Ascending aorta (tissue), 2 donors: ENCODE results near the gene RTL10. TPM values are rescaled to one million over a fixed set of nuclear protein-coding genes. Genes with fewer than 3 reads are reported as not detected.

Experiments used
- DNase-seq, 2 donors: peaks; one replicate each; pipeline ENCODE4 v3.0.0-alpha.2; 2019; ENCODE audit warnings: low spot score in 2 of 2
- H3K27ac ChIP-seq, 2 donors: fragments of 200-600 bp; sonication (generic); one replicate each; pipeline ENCODE4 v1.5.1; 2016 to 2017; ENCODE audit warnings: mild to moderate bottlenecking in 1 of 2
- H3K27me3 ChIP-seq: fragments of 200-600 bp; sonication (generic); one replicate; pipeline ENCODE4 v1.5.1; 2017
- H3K36me3 ChIP-seq, 2 donors: fragments of 200-600 bp; sonication (generic); one replicate each; pipeline ENCODE4 v1.5.1; 2016
- H3K4me1 ChIP-seq, 2 donors: fragments of 200-600 bp; sonication (generic); one replicate each; pipeline ENCODE4 v1.5.1; 2016 to 2017; ENCODE audit warnings: mild to moderate bottlenecking in 1 of 2
- H3K4me3 ChIP-seq, 2 donors: fragments of 200-600 bp; sonication (generic); one replicate each; pipeline ENCODE4 v1.5.1; 2016 to 2017; ENCODE audit warnings: mild to moderate bottlenecking in 1 of 2
- H3K9me3 ChIP-seq, 2 donors: fragments of 200-600 bp; sonication (generic); one replicate each; pipeline ENCODE4 v1.5.1; 2016
- intact Hi-C: fragments of 100-400 bp; cut with DNase I; formaldehyde crosslinking; loops from one replicate; pipeline ENCODE4 v1.15.1; 2023
- total RNA-seq: library from RNA; depleted of rRNA; stranded (reverse); fragments of >200 nt; gene quantifications from one replicate; pipeline ENCODE4 v1.1.0, GENCODE V29; 2016
- TF ChIP-seq, protein P1 (sequence below), 3 experiments: fragments of 200-600 bp in 2 of 3; fragments of 450-650 bp in 1 of 3; sonication (generic) in 2 of 3; IDR thresholded peaks; one replicate each; pipeline ENCODE4 v1.5.1; 2016 to 2019; ENCODE audit warnings: antibody characterized with exemption in 3 of 3, mild to moderate bottlenecking in 1 of 3, moderate library complexity in 1 of 3

RTL10 gene
- total RNA-seq, 1 donor from 2014 or later: 8.8 TPM

DNA sequence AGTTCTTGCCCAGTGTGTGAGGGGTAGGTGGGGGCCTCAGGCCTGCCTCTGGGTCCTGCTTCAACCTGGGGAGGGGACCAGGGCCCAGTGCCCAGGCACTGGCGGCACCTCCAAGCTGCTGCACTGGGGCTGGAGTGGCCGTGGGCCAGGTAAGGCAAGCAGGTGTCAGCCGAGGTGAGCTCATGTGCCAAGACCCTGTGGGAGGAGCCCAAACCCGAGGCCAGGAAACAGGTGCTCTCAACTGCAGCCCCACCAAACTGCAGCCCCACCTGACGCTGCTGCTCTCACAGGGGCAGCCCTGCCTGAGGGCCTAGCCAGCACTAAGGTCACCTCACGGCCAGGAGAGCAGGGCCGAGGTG, 18.1 kb upstream of the RTL10 start:
- H3K4me3 ChIP-seq: no peak overlapping the region
- intact Hi-C loops: no loop called here
- peaks cover 0 to 5% of the 10 kb centered on the region in 2 donors for H3K36me3 ChIP-seq
- peaks cover 16 to 20% of the 10 kb centered on the region in 2 donors for H3K4me1 ChIP-seq
- no peaks in the 10 kb centered on the region for H3K27me3 ChIP-seq
- no peaks in the 10 kb centered on the region for H3K9me3 ChIP-seq
- no peak overlapping the region for H3K27ac ChIP-seq
- TF ChIP-seq, protein P1, sequence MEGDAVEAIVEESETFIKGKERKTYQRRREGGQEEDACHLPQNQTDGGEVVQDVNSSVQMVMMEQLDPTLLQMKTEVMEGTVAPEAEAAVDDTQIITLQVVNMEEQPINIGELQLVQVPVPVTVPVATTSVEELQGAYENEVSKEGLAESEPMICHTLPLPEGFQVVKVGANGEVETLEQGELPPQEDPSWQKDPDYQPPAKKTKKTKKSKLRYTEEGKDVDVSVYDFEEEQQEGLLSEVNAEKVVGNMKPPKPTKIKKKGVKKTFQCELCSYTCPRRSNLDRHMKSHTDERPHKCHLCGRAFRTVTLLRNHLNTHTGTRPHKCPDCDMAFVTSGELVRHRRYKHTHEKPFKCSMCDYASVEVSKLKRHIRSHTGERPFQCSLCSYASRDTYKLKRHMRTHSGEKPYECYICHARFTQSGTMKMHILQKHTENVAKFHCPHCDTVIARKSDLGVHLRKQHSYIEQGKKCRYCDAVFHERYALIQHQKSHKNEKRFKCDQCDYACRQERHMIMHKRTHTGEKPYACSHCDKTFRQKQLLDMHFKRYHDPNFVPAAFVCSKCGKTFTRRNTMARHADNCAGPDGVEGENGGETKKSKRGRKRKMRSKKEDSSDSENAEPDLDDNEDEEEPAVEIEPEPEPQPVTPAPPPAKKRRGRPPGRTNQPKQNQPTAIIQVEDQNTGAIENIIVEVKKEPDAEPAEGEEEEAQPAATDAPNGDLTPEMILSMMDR (IDR thresholded peaks at IDR 0.05): no peak
- DNase-seq: peak in 1 of 2 donors; percentile 2

DNA sequence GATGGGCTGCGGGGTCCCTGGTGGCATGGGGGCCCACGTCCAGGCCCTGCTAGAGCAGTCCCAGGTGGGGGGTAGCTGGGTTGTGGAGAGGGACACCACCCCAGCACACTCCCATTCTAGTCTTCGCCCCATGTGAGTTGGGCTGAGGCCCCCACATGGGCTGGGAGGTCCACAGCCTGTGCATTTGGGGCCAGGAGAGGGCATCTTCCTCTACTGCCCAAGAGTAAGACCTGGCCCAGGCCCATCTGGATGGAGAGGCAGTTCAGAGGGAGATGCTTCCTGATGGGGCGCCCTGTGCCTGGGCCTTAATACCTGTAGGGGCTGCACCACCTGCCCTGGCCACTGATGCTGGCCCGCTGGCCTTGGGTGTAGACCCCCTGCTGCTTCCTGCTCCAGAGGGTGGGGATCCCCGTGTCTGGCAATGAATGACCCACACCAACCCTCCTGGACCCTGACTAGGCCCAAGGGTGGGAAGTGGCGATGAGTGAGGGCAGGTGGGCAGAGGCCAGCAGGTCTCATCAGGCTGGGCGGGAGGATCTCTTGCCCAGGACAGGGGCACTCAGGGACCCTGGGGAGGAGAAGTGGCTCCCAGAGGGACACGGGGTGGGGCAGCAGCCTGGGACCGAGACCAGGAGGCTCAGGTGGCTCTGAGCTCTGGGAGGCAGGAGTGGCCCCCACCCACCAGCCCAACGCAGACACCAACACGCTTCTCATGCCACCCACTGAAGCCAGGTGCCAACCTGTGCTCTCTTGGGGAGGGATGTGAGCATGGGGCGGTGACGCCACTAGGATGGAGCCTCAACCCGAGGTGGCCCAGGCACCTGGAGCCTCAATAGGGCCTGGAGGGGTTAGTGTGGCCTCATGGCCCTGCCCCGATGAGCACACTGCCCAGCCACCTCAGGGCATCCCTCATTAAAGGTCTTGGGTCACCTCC, 17.4 kb upstream of the RTL10 start:
- Histone ChIP-seq H3K4me3 (no peak overlapping the region), H3K27me3 (no peaks in the 10 kb centered on the region), H3K4me1 (peaks cover 16 to 20% of the 10 kb centered on the region in 2 donors), H3K27ac (no peak overlapping the region), H3K36me3 (peaks cover 0 to 5% of the 10 kb centered on the region in 2 donors), H3K9me3 (no peaks in the 10 kb centered on the region)
- TF ChIP-seq, protein P1 (IDR thresholded peaks at IDR 0.05): no peak
- intact Hi-C loops: no loop called here
- peak; percentile 3 to 57 for DNase-seq

DNA sequence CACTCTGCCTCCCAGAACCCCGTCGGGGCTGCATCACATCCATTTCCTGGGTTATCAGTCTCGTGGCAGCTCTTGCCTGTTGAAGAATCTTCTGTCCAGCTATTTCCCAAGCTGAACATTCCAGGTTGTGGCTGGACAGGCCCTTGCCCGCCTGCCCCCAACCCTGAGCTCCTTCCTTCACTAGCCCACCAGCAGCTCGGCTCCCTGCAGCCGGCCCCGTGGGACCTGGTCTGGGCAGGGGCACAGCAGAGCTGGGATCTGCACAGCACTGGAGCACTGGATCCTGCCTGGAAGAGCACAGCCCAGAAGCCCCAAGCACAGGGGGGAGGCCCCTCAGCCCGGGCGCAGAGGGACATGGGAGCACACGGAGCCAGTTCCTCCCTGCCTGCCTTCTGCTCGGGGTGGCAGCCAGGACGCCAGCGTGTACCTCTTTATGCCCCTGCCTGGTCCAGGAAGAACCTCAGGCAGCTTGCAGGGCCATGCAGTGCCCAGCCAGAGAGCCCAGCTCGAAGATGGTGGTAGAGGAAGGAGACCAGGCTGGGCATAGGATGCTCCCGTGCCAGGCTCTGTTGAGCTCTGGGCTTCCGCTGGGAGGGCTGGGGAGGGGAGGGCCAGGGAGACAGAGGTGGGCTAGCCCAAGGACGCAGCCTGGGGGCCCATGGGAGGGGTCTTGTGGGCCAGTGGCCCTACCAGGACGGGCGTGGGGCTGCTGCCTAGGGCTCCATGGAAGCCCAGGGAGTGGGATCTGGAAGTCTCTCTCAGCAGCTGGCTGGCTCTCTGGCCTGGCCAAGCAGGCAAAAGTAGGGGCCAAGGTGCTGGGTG, 16.6 kb upstream of the RTL10 start:
- Histone ChIP-seq H3K27me3 (no peaks in the 10 kb centered on the region), H3K4me3 (no peak overlapping the region), H3K27ac (no peak overlapping the region), H3K9me3 (no peaks in the 10 kb centered on the region), H3K36me3 (no peaks in the 10 kb centered on the region), H3K4me1 (peaks cover 9 to 19% of the 10 kb centered on the region in 2 donors)
- DNase-seq: peak; percentile 1 to 61
- intact Hi-C loops: no loop called here
- TF ChIP-seq, protein P1 (IDR thresholded peaks at IDR 0.05): no peak

DNA sequence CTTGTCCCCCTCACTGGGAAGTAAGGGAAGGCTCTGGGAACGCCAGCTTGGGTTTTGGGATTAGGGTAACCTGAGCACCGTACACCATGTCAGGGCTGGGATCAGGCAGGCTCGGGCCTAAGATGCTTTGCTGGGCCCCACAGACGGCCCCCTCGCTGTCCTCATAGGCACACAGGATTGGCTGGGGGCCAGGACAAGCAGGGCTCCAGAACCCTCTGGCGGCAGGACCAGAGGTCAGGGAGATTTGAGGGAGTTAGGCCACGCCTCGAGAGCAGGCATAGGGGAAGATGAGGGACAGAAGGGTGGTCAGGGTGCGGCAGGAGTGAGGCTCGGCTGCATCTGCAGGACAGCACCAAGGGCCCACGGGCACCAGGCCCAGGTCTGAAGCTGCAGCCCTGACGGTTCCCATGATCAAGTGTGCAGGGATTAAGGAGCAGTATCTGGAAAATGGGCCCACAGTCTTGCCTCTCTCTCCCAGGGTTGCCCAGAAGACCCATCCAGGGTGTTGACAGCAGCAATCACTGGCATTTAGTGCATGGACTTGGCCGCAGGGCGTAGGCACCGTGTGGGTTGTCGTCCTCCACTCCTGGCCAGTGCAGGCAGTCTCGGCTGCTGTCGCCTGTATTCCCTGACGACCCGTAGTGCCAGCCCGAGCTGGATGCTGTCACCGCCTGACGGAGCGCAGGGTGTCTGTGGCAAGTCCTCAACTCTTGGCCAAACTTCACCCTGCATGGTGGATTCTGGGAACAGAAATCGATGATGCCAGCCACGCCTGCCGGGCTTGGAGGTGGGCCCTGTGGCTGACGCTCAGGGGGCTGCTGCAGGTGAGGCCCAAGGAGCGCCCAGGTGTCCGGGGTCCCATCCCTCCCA, 15.7 kb upstream of the RTL10 start:
- peaks cover 1 to 10% of the 10 kb centered on the region in 2 donors for H3K4me1 ChIP-seq
- peak; percentile 6 to 56 for DNase-seq
- TF ChIP-seq, protein P1 (IDR thresholded peaks at IDR 0.05): no peak
- no peaks in the 10 kb centered on the region for H3K9me3 ChIP-seq
- H3K4me3 ChIP-seq: no peak overlapping the region
- no peaks in the 10 kb centered on the region for H3K36me3 ChIP-seq
- no peaks in the 10 kb centered on the region for H3K27me3 ChIP-seq
- intact Hi-C loops: no loop called here
- no peak overlapping the region for H3K27ac ChIP-seq

DNA sequence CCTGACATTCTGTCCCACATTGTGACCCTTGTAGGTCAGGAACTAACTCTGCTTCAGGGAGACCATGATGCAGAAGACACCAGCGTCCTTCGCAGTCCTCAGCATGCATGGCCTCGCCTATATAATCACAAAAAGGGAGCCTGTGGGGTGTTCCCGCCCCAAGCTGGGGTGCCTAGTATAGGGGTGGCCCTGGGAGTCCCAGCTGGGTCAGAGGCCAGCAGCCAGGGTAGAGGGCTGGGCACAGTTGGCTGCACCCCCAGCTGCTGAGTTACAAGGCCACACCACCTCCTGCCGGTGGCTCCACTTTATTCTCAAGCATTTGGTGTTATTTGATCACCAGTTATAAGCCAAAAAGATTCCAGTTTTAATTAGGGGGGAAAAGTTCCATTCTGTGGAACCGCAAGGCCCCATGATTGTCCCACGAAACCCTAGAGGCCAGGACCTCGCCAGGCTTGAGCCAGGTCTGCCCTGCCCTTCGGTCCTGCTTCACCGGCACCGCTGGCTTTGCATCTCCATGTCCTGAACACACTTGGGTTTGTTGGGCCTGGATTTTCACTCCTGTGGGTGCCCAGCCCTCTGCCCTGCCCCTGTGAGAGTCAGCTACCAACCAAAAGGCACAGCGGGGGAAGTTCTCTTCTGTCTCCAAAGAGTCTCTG, 15.0 kb upstream of the RTL10 start:
- H3K36me3 ChIP-seq: no peaks in the 10 kb centered on the region
- H3K4me1 ChIP-seq: peaks cover 0 to 2% of the 10 kb centered on the region in 2 donors
- no peak overlapping the region for H3K27ac ChIP-seq
- intact Hi-C loops: no loop called here
- no peak overlapping the region for H3K4me3 ChIP-seq
- TF ChIP-seq, protein P1 (IDR thresholded peaks at IDR 0.05): no peak
- H3K27me3 ChIP-seq: no peaks in the 10 kb centered on the region
- H3K9me3 ChIP-seq: no peaks in the 10 kb centered on the region
- DNase-seq: peak; percentile 5 to 51
